ENCODE measurements around the gene HOXD9. TPM values are rescaled to one million over a fixed set of nuclear protein-coding genes. Genes with fewer than 3 reads are reported as not detected.
A peak's percentile ranks its signal among the peaks of the same experiment; 100 is the strongest.

Gene HOXD9
- total RNA-seq, 1 donor = 0.36 TPM

- H4K20me1 ChIP-seq (ENCODE audit: insufficient read depth, low read length) = no peaks in the 10 kb centered on the region
- H3K4me3 ChIP-seq (ENCODE audit: insufficient read depth, low read length) = no peak overlapping the region
- peaks cover 43% of the 10 kb centered on the region for H3K27me3 ChIP-seq (ENCODE audit: insufficient read depth, low read length)
- no peak overlapping the region for H2AFZ ChIP-seq (ENCODE audit: low read length)
- H3K27ac ChIP-seq (ENCODE audit: low read depth, low read length) = no peak overlapping the region
- no peaks in the 10 kb centered on the region for H3K36me3 ChIP-seq (ENCODE audit: insufficient read depth, low read length)
- no peaks in the 10 kb centered on the region for H3K9me3 ChIP-seq (ENCODE audit: low read depth, low read length)
- no peaks in the 10 kb centered on the region for H3K79me2 ChIP-seq (ENCODE audit: insufficient read depth, low read length)
- no peak for TF ChIP-seq CTCF (IDR thresholded peaks at IDR 0.05; ENCODE audit: extremely low read depth, low read depth, low read length)
- no peak overlapping the region for H3K4me2 ChIP-seq (ENCODE audit: insufficient read depth, low read length)
- peaks cover 5% of the 10 kb centered on the region for H3K4me1 ChIP-seq (ENCODE audit: insufficient read depth, low read length)
- DNase-seq (ENCODE audit: insufficient read length, low spot score, missing footprints) = peak; percentile 54
Measured at GRCh38 chr2:176172007-176172894, 49.7 kb downstream of the HOXD9 start.

GRCh38 chr2:176172895-176173566 is 50.5 kb downstream of the HOXD9 start:
- peaks cover 50% of the 10 kb centered on the region for H3K27me3 ChIP-seq (ENCODE audit: insufficient read depth, low read length)
- H3K4me1 ChIP-seq (ENCODE audit: insufficient read depth, low read length) = peaks cover 5% of the 10 kb centered on the region
- no peaks in the 10 kb centered on the region for H3K9me3 ChIP-seq (ENCODE audit: low read depth, low read length)
- H3K27ac ChIP-seq (ENCODE audit: low read depth, low read length) = no peak overlapping the region
- no peak for TF ChIP-seq CTCF (IDR thresholded peaks at IDR 0.05; ENCODE audit: extremely low read depth, low read depth, low read length)
- H3K36me3 ChIP-seq (ENCODE audit: insufficient read depth, low read length) = no peaks in the 10 kb centered on the region
- no peaks in the 10 kb centered on the region for H3K79me2 ChIP-seq (ENCODE audit: insufficient read depth, low read length)
- H4K20me1 ChIP-seq (ENCODE audit: insufficient read depth, low read length) = no peaks in the 10 kb centered on the region
- no peak overlapping the region for H2AFZ ChIP-seq (ENCODE audit: low read length)
- DNase-seq (ENCODE audit: insufficient read length, low spot score, missing footprints) = peak; percentile 21
- no peak overlapping the region for H3K4me2 ChIP-seq (ENCODE audit: insufficient read depth, low read length)
- no peak overlapping the region for H3K4me3 ChIP-seq (ENCODE audit: insufficient read depth, low read length)

GRCh38 chr2:176173567-176174381 is 51.3 kb downstream of the HOXD9 start:
- no peaks in the 10 kb centered on the region for H3K9me3 ChIP-seq (ENCODE audit: low read depth, low read length)
- no peak overlapping the region for H3K27ac ChIP-seq (ENCODE audit: low read depth, low read length)
- no peak for TF ChIP-seq CTCF (IDR thresholded peaks at IDR 0.05; ENCODE audit: extremely low read depth, low read depth, low read length)
- H2AFZ ChIP-seq (ENCODE audit: low read length) = no peak overlapping the region
- H3K4me3 ChIP-seq (ENCODE audit: insufficient read depth, low read length) = no peak overlapping the region
- DNase-seq (ENCODE audit: insufficient read length, low spot score, missing footprints) = peak; percentile 80
- no peaks in the 10 kb centered on the region for H3K36me3 ChIP-seq (ENCODE audit: insufficient read depth, low read length)
- no peaks in the 10 kb centered on the region for H4K20me1 ChIP-seq (ENCODE audit: insufficient read depth, low read length)
- H3K27me3 ChIP-seq (ENCODE audit: insufficient read depth, low read length) = peaks cover 57% of the 10 kb centered on the region
- H3K4me1 ChIP-seq (ENCODE audit: insufficient read depth, low read length) = peaks cover 9% of the 10 kb centered on the region
- peak overlapping the region; percentile 60 for H3K4me2 ChIP-seq (ENCODE audit: insufficient read depth, low read length)
- H3K79me2 ChIP-seq (ENCODE audit: insufficient read depth, low read length) = no peaks in the 10 kb centered on the region
